HepG2 (cell line): Measurements from ENCODE around the gene EIF4G2. TPM values are rescaled to one million over a fixed set of nuclear protein-coding genes. Genes with fewer than 3 reads are reported as not detected.
A peak's percentile ranks its signal among the peaks of the same experiment; 100 is the strongest.

ENCODE experiments used
- HBP1 ChIP-seq: IDR thresholded peaks from 2 replicates; pipeline ENCODE4 v1.6.1; 2016; ENCODE audit warnings: low read depth, control low read depth
- IKZF5 ChIP-seq: IDR thresholded peaks from 2 replicates; pipeline ENCODE4 v1.6.1; 2018; ENCODE audit warnings: missing genetic modification reagents, mild to moderate bottlenecking, missing compliant biosample characterization
- JUN ChIP-seq: sonication (generic); formaldehyde crosslinking; IDR thresholded peaks from 2 replicates; pipeline ENCODE4 v1.4.0; 2020; ENCODE audit warnings: mild to moderate bottlenecking, missing genetic modification reagents
- MBD4 ChIP-seq: IDR thresholded peaks from 2 replicates; pipeline ENCODE4 v1.6.1; 2012; ENCODE audit warnings: low read length, inconsistent platforms, borderline replicate concordance
- PATZ1 ChIP-seq: sonication (generic); formaldehyde crosslinking; IDR thresholded peaks from 2 replicates; pipeline ENCODE4 v1.4.0; 2020; ENCODE audit warnings: missing genetic modification reagents
- RFX5 ChIP-seq: IDR thresholded peaks from 2 replicates; pipeline ENCODE4 v1.6.1; 2011; ENCODE audit warnings: low read depth, low read length, improper control_type of control experiment
- SMARCC2 ChIP-seq: fragments of 450-650 bp; IDR thresholded peaks from 2 replicates; pipeline ENCODE4 v1.6.1; 2017; ENCODE audit warnings: antibody characterized with exemption, mild to moderate bottlenecking
- SP4 ChIP-seq: sonication (generic); formaldehyde crosslinking; IDR thresholded peaks from 2 replicates; pipeline ENCODE4 v1.8.1; 2023; ENCODE audit warnings: mild to moderate bottlenecking, missing genetic modification reagents
- ZBED4 ChIP-seq: sonication (generic); formaldehyde crosslinking; IDR thresholded peaks from 2 replicates; pipeline ENCODE4 v1.4.0; 2020; ENCODE audit warnings: missing genetic modification reagents, borderline replicate concordance
- ZBTB44 ChIP-seq: sonication (generic); formaldehyde crosslinking; IDR thresholded peaks from 2 replicates; pipeline ENCODE4 v1.4.0; 2020; ENCODE audit warnings: missing genetic modification reagents
- ZFP1 ChIP-seq: IDR thresholded peaks from 2 replicates; pipeline ENCODE4 v1.6.1; 2016
- ZFP36 ChIP-seq: fragments of 150-350 bp; IDR thresholded peaks from 2 replicates; pipeline ENCODE4 v1.6.1; 2018; ENCODE audit warnings: borderline replicate concordance, low read length, low read depth; ENCODE audit not compliant: partially characterized antibody
- ZFP62 ChIP-seq: sonication (generic); formaldehyde crosslinking; IDR thresholded peaks from 2 replicates; pipeline ENCODE4 v1.4.0; 2020; ENCODE audit warnings: missing genetic modification reagents
- ZKSCAN8 ChIP-seq: IDR thresholded peaks from 2 replicates; pipeline ENCODE4 v1.6.1; 2016; ENCODE audit warnings: borderline replicate concordance, missing genetic modification reagents, missing compliant biosample characterization
- ZNF205 ChIP-seq: IDR thresholded peaks from 2 replicates; pipeline ENCODE4 v1.6.1; 2018; ENCODE audit warnings: missing biosample characterization, missing genetic modification reagents
- ZNF256 ChIP-seq: sonication (generic); formaldehyde crosslinking; conservative IDR thresholded peaks from 2 replicates; pipeline ENCODE4 v1.4.0; 2020; ENCODE audit warnings: missing genetic modification reagents
- ZNF660 ChIP-seq: sonication (generic); formaldehyde crosslinking; IDR thresholded peaks from 2 replicates; pipeline ENCODE4 v1.5.1; 2020; ENCODE audit warnings: mild to moderate bottlenecking, low read depth, missing genetic modification reagents, borderline replicate concordance
- ZSCAN12 ChIP-seq: sonication (generic); formaldehyde crosslinking; IDR thresholded peaks from 2 replicates; pipeline ENCODE4 v1.9.0; 2021; ENCODE audit warnings: mild to moderate bottlenecking, missing genetic modification reagents
- ZSCAN31 ChIP-seq: sonication (generic); formaldehyde crosslinking; IDR thresholded peaks from 2 replicates; pipeline ENCODE4 v1.5.0; 2020; ENCODE audit warnings: low read depth, mild to moderate bottlenecking, missing genetic modification reagents
- polyA plus RNA-seq, 8 experiments: library from polyadenylated mRNA; depleted of rRNA in 3 of 8; stranded (reverse) in 7 of 8; unstranded in 1 of 8; fragments of >200 nt; fragmentation: Illumina TruSeq in 4 of 8; extraction: Trizol in 4 of 8; gene quantifications; 2 replicates each; pipeline versions ENCODE4 v1.2.1 to v1.2.3, GENCODE V29; 2011 to 2016; ENCODE audit warnings: low read depth in 4 of 8, missing spikeins in 1 of 8, mixed read lengths in 1 of 8; ENCODE audit not compliant: insufficient read depth in 1 of 8
- total RNA-seq, 5 experiments: library from RNA; depleted of rRNA; stranded (reverse); fragments of >200 nt; fragmentation: Illumina TruSeq; extraction: Trizol; gene quantifications; 2 replicates each; pipeline ENCODE4 v1.2.3, GENCODE V29; 2016; ENCODE audit warnings: low read depth in 1 of 5

The EIF4G2 gene
- total and polyA plus RNA-seq, 2 of the 13 experiments (the other 11 are each of a cell fraction or from before 2014, with no cell fraction given), result 362 to 546 TPM

GRCh38 chr11:10750838-10751580 is 57.7 kb downstream of the EIF4G2 start, which contains the start of gene CTR9 (continued):
- TF ChIP-seq ZBED4 (CRISPR knock-in tag), result peak; percentile 37; the same call in 1 of the 2 replicates
- peak; percentile 34; the same call in 1 of the 2 replicates for TF ChIP-seq ZFP1
- TF ChIP-seq ZSCAN12, result peak; percentile 80; the same call in 1 of the 2 replicates
- no peak for TF ChIP-seq MBD4
- peak; percentile 30; the same call in 1 of the 2 replicates for TF ChIP-seq JUN (CRISPR knock-in tag)
- TF ChIP-seq IKZF5 (CRISPR knock-in tag), result peak; percentile 87; the same call in 1 of the 2 replicates
- no peak for TF ChIP-seq SMARCC2
- TF ChIP-seq HBP1 (CRISPR knock-in tag), result no peak
- TF ChIP-seq ZNF256 (CRISPR knock-in tag), result peak; percentile 63; the same call in 1 of the 2 replicates
- no peak for TF ChIP-seq ZFP62 (CRISPR knock-in tag)
- TF ChIP-seq PATZ1, result peak; percentile 87
- peak; percentile 63; the same call in 1 of the 2 replicates for TF ChIP-seq ZSCAN31
- peak; percentile 77 for TF ChIP-seq ZKSCAN8 (CRISPR knock-in tag)
- TF ChIP-seq SP4, result peak; percentile 93
- no peak for TF ChIP-seq ZNF660 (CRISPR knock-in tag)
- no peak; the same call in 1 of the 2 replicates for TF ChIP-seq ZBTB44 (CRISPR knock-in tag)
- TF ChIP-seq ZNF205 (CRISPR knock-in tag), result peak; percentile 83
- TF ChIP-seq ZFP36, result no peak
- TF ChIP-seq RFX5, result 0 out of 2 replicates have a peak, but pooled peaks have one; percentile 15
